Retinal pigment epithelial cell (primary cell): ENCODE data around the gene IFI16.
A peak's percentile ranks its signal among the peaks of the same experiment; 100 is the strongest.
"Not testable (repeated sequence)": the region's sequence is repeated elsewhere in the genome, so short reads cannot be mapped to it uniquely, and the experiment has no call there.

Experiments used
- DNase-seq: peaks from one replicate; pipeline ENCODE4 v3.0.0-alpha.2; 2010; ENCODE audit warnings: low read depth
- H3K4me3 ChIP-seq: 2 replicates; pipeline ENCODE4 v1.5.1; 2011; ENCODE audit warnings: mild to moderate bottlenecking, low read length, control low read depth, moderate library complexity
- TF ChIP-seq, protein P1 (sequence below): conservative IDR thresholded peaks from 2 replicates; pipeline ENCODE4 v1.5.1; 2011; ENCODE audit warnings: low read depth, low read length, control low read depth, inconsistent platforms

IFI16 gene

DNA sequence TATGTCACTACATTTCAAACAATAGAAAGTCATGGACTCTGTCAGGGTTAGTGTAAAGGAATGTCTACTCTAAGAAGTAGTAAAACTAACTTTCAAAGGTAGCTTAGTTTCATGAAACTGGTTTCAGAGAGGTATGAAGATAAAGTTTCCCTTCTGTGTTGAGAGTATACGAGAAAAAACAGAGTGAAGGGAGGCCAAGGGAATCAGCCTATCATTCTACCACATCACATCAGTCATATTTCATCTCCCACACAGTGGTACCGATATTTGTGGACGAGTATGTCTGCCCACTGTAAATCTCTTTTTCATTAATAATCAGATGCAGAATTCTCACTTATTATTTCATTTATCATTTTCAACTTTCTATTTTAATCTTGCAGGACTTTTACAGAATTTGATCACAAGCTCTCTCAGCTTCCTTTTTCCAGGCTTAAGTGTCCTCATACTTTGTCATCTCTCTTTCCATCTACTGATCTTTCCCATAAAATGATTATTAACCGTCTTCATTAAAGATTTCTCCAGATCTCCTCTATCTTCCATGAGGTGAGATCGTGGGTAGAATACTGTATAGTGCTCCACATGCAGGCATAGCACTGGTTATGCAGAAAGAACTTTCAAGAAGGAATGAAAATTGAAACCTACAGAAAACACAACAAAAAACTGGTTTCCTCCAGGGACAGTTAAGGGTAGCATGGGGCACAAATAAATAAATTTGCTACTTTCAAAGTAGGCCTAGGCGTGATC lies 11.5 kb upstream of the IFI16 start:
- DNase-seq: no peak
- TF ChIP-seq, protein P1, sequence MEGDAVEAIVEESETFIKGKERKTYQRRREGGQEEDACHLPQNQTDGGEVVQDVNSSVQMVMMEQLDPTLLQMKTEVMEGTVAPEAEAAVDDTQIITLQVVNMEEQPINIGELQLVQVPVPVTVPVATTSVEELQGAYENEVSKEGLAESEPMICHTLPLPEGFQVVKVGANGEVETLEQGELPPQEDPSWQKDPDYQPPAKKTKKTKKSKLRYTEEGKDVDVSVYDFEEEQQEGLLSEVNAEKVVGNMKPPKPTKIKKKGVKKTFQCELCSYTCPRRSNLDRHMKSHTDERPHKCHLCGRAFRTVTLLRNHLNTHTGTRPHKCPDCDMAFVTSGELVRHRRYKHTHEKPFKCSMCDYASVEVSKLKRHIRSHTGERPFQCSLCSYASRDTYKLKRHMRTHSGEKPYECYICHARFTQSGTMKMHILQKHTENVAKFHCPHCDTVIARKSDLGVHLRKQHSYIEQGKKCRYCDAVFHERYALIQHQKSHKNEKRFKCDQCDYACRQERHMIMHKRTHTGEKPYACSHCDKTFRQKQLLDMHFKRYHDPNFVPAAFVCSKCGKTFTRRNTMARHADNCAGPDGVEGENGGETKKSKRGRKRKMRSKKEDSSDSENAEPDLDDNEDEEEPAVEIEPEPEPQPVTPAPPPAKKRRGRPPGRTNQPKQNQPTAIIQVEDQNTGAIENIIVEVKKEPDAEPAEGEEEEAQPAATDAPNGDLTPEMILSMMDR: no peak
- H3K4me3 ChIP-seq: peak overlapping the region; percentile 68

DNA sequence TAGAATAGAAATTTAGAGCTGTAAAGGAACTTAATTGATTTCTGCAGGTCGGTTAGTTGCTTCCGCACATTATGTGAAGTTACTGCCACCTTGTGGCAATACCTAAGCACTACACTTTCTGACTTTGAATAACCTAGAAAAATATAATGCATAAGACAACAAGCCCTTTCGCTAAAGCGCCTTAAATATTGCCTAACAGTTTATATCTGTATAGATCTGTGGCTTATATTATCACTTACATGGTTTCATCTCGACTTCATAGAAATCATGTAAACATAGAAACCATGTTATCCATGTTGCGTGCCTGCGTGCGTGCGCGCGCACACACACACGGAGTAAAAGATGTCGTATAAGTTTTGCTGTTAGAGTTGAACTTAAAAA lies 10.9 kb upstream of the IFI16 start:
- peak overlapping the region; percentile 68 for H3K4me3 ChIP-seq

DNA sequence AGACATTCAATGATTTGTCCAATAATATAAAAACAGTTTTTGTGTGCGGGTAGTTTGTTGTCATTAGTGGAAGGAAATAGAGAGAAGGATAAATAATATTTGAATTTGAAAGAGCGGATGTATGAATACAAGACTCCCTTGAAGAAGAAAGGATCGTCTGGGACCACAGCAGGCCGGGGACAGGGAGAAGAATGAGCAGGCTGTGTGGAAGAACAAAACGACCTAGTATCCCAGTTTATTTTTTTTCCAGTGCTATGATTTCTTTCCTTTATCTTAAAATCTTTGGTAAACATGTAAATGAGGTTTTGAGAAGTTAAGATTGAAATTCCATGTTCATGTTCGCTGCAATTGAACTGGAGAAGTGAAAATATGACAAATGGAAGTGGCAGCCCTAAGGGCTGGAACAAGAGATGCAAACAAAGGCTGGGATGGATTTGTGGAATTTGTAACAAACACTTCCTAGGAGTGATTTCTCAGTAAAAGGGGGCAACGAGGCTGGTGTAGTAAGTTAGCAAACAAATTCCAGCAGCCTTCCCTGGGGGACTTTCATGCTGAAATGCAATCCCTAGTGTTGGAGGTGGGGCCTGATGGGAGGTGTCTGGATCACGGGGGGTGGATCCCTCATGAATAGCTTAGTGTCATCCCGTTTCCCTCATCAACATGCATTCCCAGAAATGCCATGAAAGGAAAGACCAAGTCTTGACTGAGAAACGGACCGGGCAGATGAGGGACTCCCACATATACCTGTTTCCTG lies 10.2 kb upstream of the IFI16 start:
- DNase-seq: no peak
- TF ChIP-seq, protein P1: no peak
- peak overlapping the region; percentile 68 for H3K4me3 ChIP-seq

More for the DNA sequence above, 10.9 kb upstream of the IFI16 start:
- TF ChIP-seq, protein P1: peak; percentile 77
- DNase-seq: no peak

DNA sequence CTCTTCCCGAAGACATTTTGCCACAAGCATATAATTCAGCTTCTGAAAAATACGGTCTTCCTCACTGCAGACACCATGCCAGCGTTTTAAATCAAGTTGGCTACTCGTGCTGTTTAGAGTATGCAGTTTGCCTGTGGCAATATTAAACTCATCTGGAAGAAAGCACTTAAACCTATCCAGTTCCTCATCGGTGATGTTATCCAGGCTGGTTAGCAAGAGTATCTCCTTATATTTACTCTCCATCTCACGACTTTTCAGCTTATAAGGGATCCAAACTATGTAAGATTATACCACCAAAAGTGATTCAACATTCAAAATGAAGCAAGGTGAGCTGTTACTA lies 9.7 kb upstream of the IFI16 start:
- TF ChIP-seq, protein P1: no peak
- H3K4me3 ChIP-seq: peak overlapping the region; percentile 68
- DNase-seq: no peak

DNA sequence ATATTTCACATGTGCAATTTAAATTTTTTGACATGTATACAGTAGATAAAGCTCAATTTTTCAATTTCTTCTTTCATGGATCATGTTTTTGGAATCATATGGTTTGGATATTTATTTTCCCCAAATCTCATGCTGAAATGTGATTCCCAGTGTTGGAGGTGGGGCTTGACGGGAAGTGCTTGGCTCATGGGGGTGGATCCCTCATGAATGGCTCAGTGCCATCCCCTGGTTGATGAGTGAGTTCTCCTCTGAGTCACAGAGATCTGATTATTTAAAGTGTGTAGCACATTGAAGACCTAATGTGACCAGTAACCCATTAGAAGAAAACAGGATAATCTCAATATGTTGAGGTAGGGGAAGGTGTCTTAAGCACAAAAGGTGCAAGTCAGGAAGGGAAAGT lies 9.1 kb upstream of the IFI16 start:
- DNase-seq: peak; percentile 58
- TF ChIP-seq, protein P1: no peak
- H3K4me3 ChIP-seq: peak overlapping the region; percentile 68

DNA sequence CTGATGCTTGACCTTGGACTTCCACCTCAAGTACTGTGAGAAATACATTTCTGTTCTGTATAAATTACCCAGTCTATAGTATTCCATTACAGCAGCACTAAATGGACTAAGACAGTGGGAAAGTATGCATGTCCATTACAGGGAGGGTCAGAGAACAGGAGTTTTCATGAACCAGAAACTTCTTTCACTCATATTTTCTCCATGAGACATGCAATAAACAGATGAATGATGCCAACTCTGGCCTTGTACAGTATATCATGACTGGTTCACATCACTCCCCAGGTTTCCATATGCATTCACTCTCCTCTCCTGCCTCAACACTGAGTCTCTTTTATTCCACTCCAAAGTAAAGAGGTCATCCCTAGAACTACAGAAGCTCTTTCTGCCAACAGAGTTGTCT lies 4.5 kb upstream of the IFI16 start:
- DNase-seq: no peak
- no peak overlapping the region for H3K4me3 ChIP-seq
- TF ChIP-seq, protein P1: no peak

DNA sequence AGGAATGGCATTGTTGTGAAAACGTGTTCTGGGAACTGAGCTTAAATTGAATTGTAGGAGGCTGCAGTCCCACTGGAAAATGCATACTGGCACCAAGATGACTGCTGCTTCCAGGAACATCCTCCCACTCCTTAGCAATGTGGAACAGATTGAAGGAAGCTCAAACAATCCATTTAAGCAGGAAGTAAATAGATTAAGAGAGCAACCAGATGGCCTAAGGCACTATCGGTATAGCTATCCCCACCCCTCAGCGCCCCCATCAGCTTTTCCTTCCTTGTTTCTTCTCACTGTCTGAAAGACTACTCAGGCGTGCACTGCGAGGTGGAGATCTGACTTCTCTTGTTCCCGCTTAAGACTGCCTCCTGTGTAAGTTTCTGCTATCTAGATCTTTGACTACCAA lies 4.0 kb upstream of the IFI16 start:
- no peak for DNase-seq
- TF ChIP-seq, protein P1: no peak
- H3K4me3 ChIP-seq: no peak overlapping the region

DNA sequence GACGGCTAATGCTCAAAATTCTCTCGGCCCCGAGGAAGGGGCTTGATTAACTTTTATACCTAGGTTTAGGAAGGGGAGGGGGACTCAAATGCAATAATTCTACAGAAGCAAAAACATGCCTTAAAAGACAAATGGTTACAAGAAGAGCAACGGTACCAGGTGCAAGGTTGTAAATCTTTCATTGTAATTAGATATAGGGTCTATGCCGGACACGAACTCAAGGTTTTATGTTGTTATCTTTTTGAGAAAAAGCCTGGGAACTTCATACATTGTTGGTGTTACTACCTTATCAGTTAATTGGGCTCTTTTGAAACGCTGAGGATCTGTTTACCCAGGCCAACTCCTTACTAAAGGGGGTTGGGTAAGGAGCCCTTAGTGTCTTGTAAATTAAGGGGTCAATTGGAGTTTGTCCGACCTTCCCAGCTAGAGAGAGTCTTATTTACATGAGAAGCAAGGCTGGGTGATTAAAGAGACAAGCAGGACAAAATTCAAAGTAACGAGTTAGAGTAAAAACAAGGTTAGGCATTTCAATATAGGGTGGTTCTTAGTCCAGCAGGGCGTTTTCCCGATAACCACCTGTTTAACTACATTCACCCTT lies 3.4 kb upstream of the IFI16 start:
- DNase-seq: not testable (repeated sequence)

More for the DNA sequence above, 3.4 kb upstream of the IFI16 start:
- H3K4me3 ChIP-seq: not testable (repeated sequence)
